Measurements from ENCODE around the gene SIX2.

DNA sequence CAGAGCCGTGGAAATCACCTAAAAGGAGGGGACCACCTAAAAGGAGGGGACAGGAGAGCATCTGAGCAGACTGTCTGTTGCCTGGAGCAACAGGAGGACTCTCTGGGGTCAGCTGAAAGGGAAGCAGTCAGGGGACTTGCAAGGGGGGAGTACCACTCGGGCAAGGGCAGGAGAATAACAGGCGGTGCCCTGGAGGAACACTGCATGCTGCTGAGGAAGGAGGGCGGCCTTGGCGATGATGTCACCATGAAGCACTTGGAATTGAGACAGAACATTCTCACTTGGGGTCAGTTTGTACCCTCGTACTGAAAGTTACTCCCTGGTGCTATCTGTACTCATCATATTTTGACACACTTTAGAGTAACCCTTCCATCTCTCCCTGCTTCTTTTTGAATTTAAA, 49.4 kb downstream of the SIX2 start:
- TF ChIP-seq, protein P1, sequence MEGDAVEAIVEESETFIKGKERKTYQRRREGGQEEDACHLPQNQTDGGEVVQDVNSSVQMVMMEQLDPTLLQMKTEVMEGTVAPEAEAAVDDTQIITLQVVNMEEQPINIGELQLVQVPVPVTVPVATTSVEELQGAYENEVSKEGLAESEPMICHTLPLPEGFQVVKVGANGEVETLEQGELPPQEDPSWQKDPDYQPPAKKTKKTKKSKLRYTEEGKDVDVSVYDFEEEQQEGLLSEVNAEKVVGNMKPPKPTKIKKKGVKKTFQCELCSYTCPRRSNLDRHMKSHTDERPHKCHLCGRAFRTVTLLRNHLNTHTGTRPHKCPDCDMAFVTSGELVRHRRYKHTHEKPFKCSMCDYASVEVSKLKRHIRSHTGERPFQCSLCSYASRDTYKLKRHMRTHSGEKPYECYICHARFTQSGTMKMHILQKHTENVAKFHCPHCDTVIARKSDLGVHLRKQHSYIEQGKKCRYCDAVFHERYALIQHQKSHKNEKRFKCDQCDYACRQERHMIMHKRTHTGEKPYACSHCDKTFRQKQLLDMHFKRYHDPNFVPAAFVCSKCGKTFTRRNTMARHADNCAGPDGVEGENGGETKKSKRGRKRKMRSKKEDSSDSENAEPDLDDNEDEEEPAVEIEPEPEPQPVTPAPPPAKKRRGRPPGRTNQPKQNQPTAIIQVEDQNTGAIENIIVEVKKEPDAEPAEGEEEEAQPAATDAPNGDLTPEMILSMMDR (IDR thresholded peaks at IDR 0.05 in 2 of 3, conservative IDR thresholded peaks at IDR 0.05 in 1 of 3; ENCODE audit: control insufficient read depth in 2 of 3, extremely low read depth in 1 of 3, insufficient read depth in 1 of 3, low read depth in 3 of 3, low read length in 3 of 3): no peak
- TF ChIP-seq RBBP5 (conservative IDR thresholded peaks at IDR 0.05): no peak
- TF ChIP-seq, protein P2, sequence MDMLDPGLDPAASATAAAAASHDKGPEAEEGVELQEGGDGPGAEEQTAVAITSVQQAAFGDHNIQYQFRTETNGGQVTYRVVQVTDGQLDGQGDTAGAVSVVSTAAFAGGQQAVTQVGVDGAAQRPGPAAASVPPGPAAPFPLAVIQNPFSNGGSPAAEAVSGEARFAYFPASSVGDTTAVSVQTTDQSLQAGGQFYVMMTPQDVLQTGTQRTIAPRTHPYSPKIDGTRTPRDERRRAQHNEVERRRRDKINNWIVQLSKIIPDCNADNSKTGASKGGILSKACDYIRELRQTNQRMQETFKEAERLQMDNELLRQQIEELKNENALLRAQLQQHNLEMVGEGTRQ (IDR thresholded peaks at IDR 0.05; ENCODE audit: borderline replicate concordance, low read depth, low read length): no peak
- TF ChIP-seq MEF2A (IDR thresholded peaks at IDR 0.05; ENCODE audit: insufficient read depth, low read depth, low read length): no peak
- TF ChIP-seq FOXM1 (IDR thresholded peaks at IDR 0.05; ENCODE audit: low read depth, low read length): no peak
- no peak for TF ChIP-seq MYC (IDR thresholded peaks at IDR 0.05; ENCODE audit: insufficient read depth, insufficient read length, insufficient replicate concordance, low read length, severe bottlenecking)
- no peak for TF ChIP-seq FOXK2 (IDR thresholded peaks at IDR 0.05)
- TF ChIP-seq POLR2A (IDR thresholded peaks at IDR 0.05; ENCODE audit: low read depth, low read length): no peak
- TF ChIP-seq MTA3 (IDR thresholded peaks at IDR 0.05; ENCODE audit: borderline replicate concordance, low read length): no peak
